Tibial nerve (tissue), 4 donors: ENCODE results near the gene RTL10.

Experiments
- EP300 ChIP-seq, 2 donors: sonication (generic); formaldehyde crosslinking; IDR thresholded peaks; one replicate each; pipeline ENCODE4 v1.6.1; 2017; ENCODE audit warnings: antibody characterized with exemption in 2 of 2, mild to moderate bottlenecking in 1 of 2
- POLR2A ChIP-seq, 2 donors: fragments of 450-650 bp; IDR thresholded peaks; one replicate each; pipeline ENCODE4 v1.6.1; 2017; ENCODE audit warnings: antibody characterized with exemption in 2 of 2, mild to moderate bottlenecking in 2 of 2, moderate library complexity in 2 of 2
- TF ChIP-seq, protein P1 (sequence below), 5 experiments: fragments of 200-600 bp in 3 of 5; fragments of 450-650 bp in 2 of 5; sonication (generic) in 3 of 5; IDR thresholded peaks; one replicate each; pipeline ENCODE4 v1.5.1; 2016 to 2019; ENCODE audit warnings: antibody characterized with exemption in 5 of 5, mild to moderate bottlenecking in 3 of 5, moderate library complexity in 2 of 5

DNA sequence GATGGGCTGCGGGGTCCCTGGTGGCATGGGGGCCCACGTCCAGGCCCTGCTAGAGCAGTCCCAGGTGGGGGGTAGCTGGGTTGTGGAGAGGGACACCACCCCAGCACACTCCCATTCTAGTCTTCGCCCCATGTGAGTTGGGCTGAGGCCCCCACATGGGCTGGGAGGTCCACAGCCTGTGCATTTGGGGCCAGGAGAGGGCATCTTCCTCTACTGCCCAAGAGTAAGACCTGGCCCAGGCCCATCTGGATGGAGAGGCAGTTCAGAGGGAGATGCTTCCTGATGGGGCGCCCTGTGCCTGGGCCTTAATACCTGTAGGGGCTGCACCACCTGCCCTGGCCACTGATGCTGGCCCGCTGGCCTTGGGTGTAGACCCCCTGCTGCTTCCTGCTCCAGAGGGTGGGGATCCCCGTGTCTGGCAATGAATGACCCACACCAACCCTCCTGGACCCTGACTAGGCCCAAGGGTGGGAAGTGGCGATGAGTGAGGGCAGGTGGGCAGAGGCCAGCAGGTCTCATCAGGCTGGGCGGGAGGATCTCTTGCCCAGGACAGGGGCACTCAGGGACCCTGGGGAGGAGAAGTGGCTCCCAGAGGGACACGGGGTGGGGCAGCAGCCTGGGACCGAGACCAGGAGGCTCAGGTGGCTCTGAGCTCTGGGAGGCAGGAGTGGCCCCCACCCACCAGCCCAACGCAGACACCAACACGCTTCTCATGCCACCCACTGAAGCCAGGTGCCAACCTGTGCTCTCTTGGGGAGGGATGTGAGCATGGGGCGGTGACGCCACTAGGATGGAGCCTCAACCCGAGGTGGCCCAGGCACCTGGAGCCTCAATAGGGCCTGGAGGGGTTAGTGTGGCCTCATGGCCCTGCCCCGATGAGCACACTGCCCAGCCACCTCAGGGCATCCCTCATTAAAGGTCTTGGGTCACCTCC lies 17.4 kb upstream of the RTL10 start:
- TF ChIP-seq, protein P1, sequence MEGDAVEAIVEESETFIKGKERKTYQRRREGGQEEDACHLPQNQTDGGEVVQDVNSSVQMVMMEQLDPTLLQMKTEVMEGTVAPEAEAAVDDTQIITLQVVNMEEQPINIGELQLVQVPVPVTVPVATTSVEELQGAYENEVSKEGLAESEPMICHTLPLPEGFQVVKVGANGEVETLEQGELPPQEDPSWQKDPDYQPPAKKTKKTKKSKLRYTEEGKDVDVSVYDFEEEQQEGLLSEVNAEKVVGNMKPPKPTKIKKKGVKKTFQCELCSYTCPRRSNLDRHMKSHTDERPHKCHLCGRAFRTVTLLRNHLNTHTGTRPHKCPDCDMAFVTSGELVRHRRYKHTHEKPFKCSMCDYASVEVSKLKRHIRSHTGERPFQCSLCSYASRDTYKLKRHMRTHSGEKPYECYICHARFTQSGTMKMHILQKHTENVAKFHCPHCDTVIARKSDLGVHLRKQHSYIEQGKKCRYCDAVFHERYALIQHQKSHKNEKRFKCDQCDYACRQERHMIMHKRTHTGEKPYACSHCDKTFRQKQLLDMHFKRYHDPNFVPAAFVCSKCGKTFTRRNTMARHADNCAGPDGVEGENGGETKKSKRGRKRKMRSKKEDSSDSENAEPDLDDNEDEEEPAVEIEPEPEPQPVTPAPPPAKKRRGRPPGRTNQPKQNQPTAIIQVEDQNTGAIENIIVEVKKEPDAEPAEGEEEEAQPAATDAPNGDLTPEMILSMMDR (IDR thresholded peaks at IDR 0.05), result no peak
- TF ChIP-seq EP300 (IDR thresholded peaks at IDR 0.05) (no peak), POLR2A (IDR thresholded peaks at IDR 0.05) (no peak)
